Measurements from ENCODE around the gene ARHGEF37.

Gene ARHGEF37

GRCh38 chr5:149654231-149654630 lies 72.9 kb downstream of the ARHGEF37 start:
- no peak for DNase-seq

DNA sequence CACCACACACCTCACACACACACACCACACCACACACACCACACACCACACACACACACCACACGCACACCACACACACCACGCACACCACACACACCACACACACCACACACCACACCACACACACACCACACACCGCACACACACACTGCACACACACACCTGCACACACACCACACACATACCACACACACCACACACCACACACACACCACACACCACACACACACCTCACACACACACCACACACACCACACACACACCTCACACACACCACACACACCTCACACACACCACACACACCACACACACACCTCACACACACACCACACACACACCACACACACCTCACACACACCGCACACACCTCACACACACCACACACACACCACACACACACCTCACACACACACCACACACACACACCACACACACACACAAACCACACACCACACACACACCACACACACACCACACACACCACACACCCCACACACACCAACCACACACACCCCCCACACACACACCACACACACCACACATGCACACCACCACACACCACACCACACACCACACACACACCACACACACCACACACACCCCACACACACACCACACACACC lies 73.7 kb downstream of the ARHGEF37 start:
- Histone ChIP-seq H2BK12ac (ENCODE audit: low read length in 2 of 2) (no peak overlapping the region), H3K9ac (ENCODE audit: low read length) (no peak overlapping the region), H2AK5ac (ENCODE audit: low read length, severe bottlenecking) (no peak overlapping the region), H3K79me1 (replicated peaks; ENCODE audit: low read length, poor library complexity, severe bottlenecking) (no peaks in the 10 kb centered on the region), H2BK15ac (ENCODE audit: low read depth, poor library complexity, severe bottlenecking) (no peak overlapping the region), H3K27ac (ENCODE audit: low read length, poor library complexity, severe bottlenecking) (no peak overlapping the region), H3K27me3 (ENCODE audit: control insufficient read depth in 1 of 2, insufficient read depth in 1 of 2, low read length in 2 of 2) (peaks cover 4 to 55% of the 10 kb centered on the region in 2 experiments), H2AFZ (ENCODE audit: low read depth, low read length) (no peak overlapping the region), H2BK5ac (ENCODE audit: low read depth, low read length, poor library complexity, severe bottlenecking) (no peak overlapping the region), H3K4ac (ENCODE audit: low read depth in 1 of 2, low read length in 2 of 2) (no peak overlapping the region), H3K4me1 (ENCODE audit: control insufficient read depth, insufficient read depth, low read depth, low read length) (no peaks in the 10 kb centered on the region), H3K23ac (ENCODE audit: low read length in 2 of 2) (no peak overlapping the region), H3K14ac (ENCODE audit: low read length in 2 of 2) (peak overlapping the region in 1 of 2 experiments; percentile 53), H2BK120ac (ENCODE audit: low read depth, low read length) (no peak overlapping the region), H4K8ac (ENCODE audit: low read length) (no peak overlapping the region), H3K4me3 (ENCODE audit: insufficient read depth in 1 of 2, low read depth in 1 of 2, low read length in 2 of 2) (peak overlapping the region in 1 of 2 experiments; percentile 2), H3K36me3 (ENCODE audit: control insufficient read depth in 1 of 2, insufficient read depth in 2 of 2, low read depth in 1 of 2, low read length in 2 of 2) (peaks cover 0 to 3% of the 10 kb centered on the region in 2 experiments), H4K91ac (ENCODE audit: low read length) (no peak overlapping the region), H3K18ac (ENCODE audit: low read depth in 1 of 2, low read length in 2 of 2) (no peak overlapping the region), H3K4me2 (ENCODE audit: low read length, poor library complexity, severe bottlenecking) (no peak overlapping the region), H3K9me3 (ENCODE audit: control insufficient read depth, low read length) (peaks cover 12% of the 10 kb centered on the region)
- no CpG with 5 or more reads among the region's 4 CpGs for WGBS
- no peak for DNase-seq

More at GRCh38 chr5:149654231-149654630, 72.9 kb downstream of the ARHGEF37 start:
- Histone ChIP-seq H4K8ac (ENCODE audit: low read length) (no peak overlapping the region), H3K36me3 (ENCODE audit: control insufficient read depth in 1 of 2, insufficient read depth in 2 of 2, low read depth in 1 of 2, low read length in 2 of 2) (peaks cover 0 to 3% of the 10 kb centered on the region in 2 experiments), H3K27me3 (ENCODE audit: control insufficient read depth in 1 of 2, insufficient read depth in 1 of 2, low read length in 2 of 2) (peaks cover 4 to 49% of the 10 kb centered on the region in 2 experiments), H3K9me3 (ENCODE audit: control insufficient read depth, low read length) (peaks cover 12% of the 10 kb centered on the region), H3K79me1 (replicated peaks; ENCODE audit: low read length, poor library complexity, severe bottlenecking) (no peaks in the 10 kb centered on the region), H2BK120ac (ENCODE audit: low read depth, low read length) (no peak overlapping the region), H2BK15ac (ENCODE audit: low read depth, poor library complexity, severe bottlenecking) (no peak overlapping the region), H3K4ac (ENCODE audit: low read depth in 1 of 2, low read length in 2 of 2) (no peak overlapping the region), H3K4me3 (ENCODE audit: insufficient read depth in 1 of 2, low read depth in 1 of 2, low read length in 2 of 2) (no peak overlapping the region), H3K4me2 (ENCODE audit: low read length, poor library complexity, severe bottlenecking) (no peak overlapping the region), H2BK12ac (ENCODE audit: low read length in 2 of 2) (no peak overlapping the region), H3K4me1 (ENCODE audit: control insufficient read depth, insufficient read depth, low read depth, low read length) (no peaks in the 10 kb centered on the region), H3K9ac (ENCODE audit: low read length) (no peak overlapping the region), H3K27ac (ENCODE audit: low read length, poor library complexity, severe bottlenecking) (no peak overlapping the region), H2AK5ac (ENCODE audit: low read length, severe bottlenecking) (no peak overlapping the region), H2AFZ (ENCODE audit: low read depth, low read length) (no peak overlapping the region), H4K91ac (ENCODE audit: low read length) (no peak overlapping the region), H2BK5ac (ENCODE audit: low read depth, low read length, poor library complexity, severe bottlenecking) (no peak overlapping the region), H3K18ac (ENCODE audit: low read depth in 1 of 2, low read length in 2 of 2) (no peak overlapping the region), H3K23ac (ENCODE audit: low read length in 2 of 2) (no peak overlapping the region), H3K14ac (ENCODE audit: low read length in 2 of 2) (no peak overlapping the region)
- 54% methylated on average over 3 of the region's 3 CpGs for WGBS

- no peak for DNase-seq
- H3K4me3 ChIP-seq (ENCODE audit: insufficient read depth in 1 of 2, low read depth in 1 of 2, low read length in 2 of 2) = no peak overlapping the region
- peaks cover 0 to 3% of the 10 kb centered on the region in 2 experiments for H3K36me3 ChIP-seq (ENCODE audit: control insufficient read depth in 1 of 2, insufficient read depth in 2 of 2, low read depth in 1 of 2, low read length in 2 of 2)
- H3K14ac ChIP-seq (ENCODE audit: low read length in 2 of 2) = no peak overlapping the region
- peaks cover 4 to 58% of the 10 kb centered on the region in 2 experiments for H3K27me3 ChIP-seq (ENCODE audit: control insufficient read depth in 1 of 2, insufficient read depth in 1 of 2, low read length in 2 of 2)
- no peak overlapping the region for H3K23ac ChIP-seq (ENCODE audit: low read length in 2 of 2)
- no peaks in the 10 kb centered on the region for H3K79me1 ChIP-seq (replicated peaks; ENCODE audit: low read length, poor library complexity, severe bottlenecking)
- H2BK5ac ChIP-seq (ENCODE audit: low read depth, low read length, poor library complexity, severe bottlenecking) = no peak overlapping the region
- no peaks in the 10 kb centered on the region for H3K4me1 ChIP-seq (ENCODE audit: control insufficient read depth, insufficient read depth, low read depth, low read length)
- H2BK15ac ChIP-seq (ENCODE audit: low read depth, poor library complexity, severe bottlenecking) = no peak overlapping the region
- no peak overlapping the region for H2AK5ac ChIP-seq (ENCODE audit: low read length, severe bottlenecking)
- H2BK12ac ChIP-seq (ENCODE audit: low read length in 2 of 2) = no peak overlapping the region
- no peak overlapping the region for H3K4me2 ChIP-seq (ENCODE audit: low read length, poor library complexity, severe bottlenecking)
- no peak overlapping the region for H2AFZ ChIP-seq (ENCODE audit: low read depth, low read length)
- H4K91ac ChIP-seq (ENCODE audit: low read length) = no peak overlapping the region
- H4K8ac ChIP-seq (ENCODE audit: low read length) = no peak overlapping the region
- no peak overlapping the region for H3K18ac ChIP-seq (ENCODE audit: low read depth in 1 of 2, low read length in 2 of 2)
- H3K9ac ChIP-seq (ENCODE audit: low read length) = no peak overlapping the region
- H3K9me3 ChIP-seq (ENCODE audit: control insufficient read depth, low read length) = peaks cover 12% of the 10 kb centered on the region
- WGBS = 47% methylated on average over 6 of the region's 6 CpGs
- H3K4ac ChIP-seq (ENCODE audit: low read depth in 1 of 2, low read length in 2 of 2) = no peak overlapping the region
- H3K27ac ChIP-seq (ENCODE audit: low read length, poor library complexity, severe bottlenecking) = no peak overlapping the region
- H2BK120ac ChIP-seq (ENCODE audit: low read depth, low read length) = no peak overlapping the region
Observed at GRCh38 chr5:149656576-149657182, 75.4 kb downstream of the ARHGEF37 start.

DNA sequence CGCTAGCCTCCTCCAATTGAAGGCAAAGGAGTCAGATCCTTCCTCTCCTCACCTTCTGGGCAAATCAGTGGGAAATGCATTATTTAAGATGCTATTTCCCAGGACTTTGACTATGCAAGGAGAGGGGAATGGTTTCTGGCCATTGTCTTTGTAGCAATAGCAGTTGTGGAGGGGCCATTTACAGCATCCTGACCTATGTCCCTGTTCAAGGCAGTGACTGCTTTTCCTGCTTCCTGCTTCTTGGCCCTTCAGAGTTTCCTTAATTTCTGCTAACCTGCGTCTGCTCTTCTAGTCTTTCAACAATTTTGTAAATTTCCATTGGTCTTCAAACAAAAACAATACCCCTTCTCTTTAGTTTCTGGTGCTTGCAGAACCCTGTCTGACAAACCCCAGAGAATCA lies 76.0 kb downstream of the ARHGEF37 start:
- 82% methylated on average over 1 of the region's 2 CpGs for WGBS
- Histone ChIP-seq H2BK15ac (ENCODE audit: low read depth, poor library complexity, severe bottlenecking) (no peak overlapping the region), H2BK5ac (ENCODE audit: low read depth, low read length, poor library complexity, severe bottlenecking) (no peak overlapping the region), H2BK12ac (ENCODE audit: low read length in 2 of 2) (no peak overlapping the region), H3K79me1 (replicated peaks; ENCODE audit: low read length, poor library complexity, severe bottlenecking) (no peaks in the 10 kb centered on the region), H3K4me2 (ENCODE audit: low read length, poor library complexity, severe bottlenecking) (no peak overlapping the region), H3K27me3 (ENCODE audit: control insufficient read depth in 1 of 2, insufficient read depth in 1 of 2, low read length in 2 of 2) (peaks cover 4 to 51% of the 10 kb centered on the region in 2 experiments), H3K36me3 (ENCODE audit: control insufficient read depth in 1 of 2, insufficient read depth in 2 of 2, low read depth in 1 of 2, low read length in 2 of 2) (peaks cover 0 to 3% of the 10 kb centered on the region in 2 experiments), H2AFZ (ENCODE audit: low read depth, low read length) (no peak overlapping the region), H4K91ac (ENCODE audit: low read length) (no peak overlapping the region), H3K27ac (ENCODE audit: low read length, poor library complexity, severe bottlenecking) (no peak overlapping the region), H3K9me3 (ENCODE audit: control insufficient read depth, low read length) (peaks cover 12% of the 10 kb centered on the region), H3K9ac (ENCODE audit: low read length) (no peak overlapping the region), H4K8ac (ENCODE audit: low read length) (no peak overlapping the region), H3K18ac (ENCODE audit: low read depth in 1 of 2, low read length in 2 of 2) (no peak overlapping the region), H3K23ac (ENCODE audit: low read length in 2 of 2) (no peak overlapping the region), H2AK5ac (ENCODE audit: low read length, severe bottlenecking) (no peak overlapping the region), H3K4ac (ENCODE audit: low read depth in 1 of 2, low read length in 2 of 2) (no peak overlapping the region), H3K4me3 (ENCODE audit: insufficient read depth in 1 of 2, low read depth in 1 of 2, low read length in 2 of 2) (no peak overlapping the region), H2BK120ac (ENCODE audit: low read depth, low read length) (no peak overlapping the region), H3K14ac (ENCODE audit: low read length in 2 of 2) (no peak overlapping the region), H3K4me1 (ENCODE audit: control insufficient read depth, insufficient read depth, low read depth, low read length) (no peaks in the 10 kb centered on the region)
- no peak for DNase-seq

Measured in mesenchymal stem cell (in vitro differentiated cells and primary cell).